ENCODE results near the gene HNRNPA3. TPM values are rescaled to one million over a fixed set of nuclear protein-coding genes. Genes with fewer than 3 reads are reported as not detected.
"Not testable (repeated sequence)": the region's sequence is repeated elsewhere in the genome, so short reads cannot be mapped to it uniquely, and the experiment has no call there.

Gene HNRNPA3
- polyA plus RNA-seq, 1 of the 3 experiments (the other 2 are of a cell fraction), result 102 TPM

DNA sequence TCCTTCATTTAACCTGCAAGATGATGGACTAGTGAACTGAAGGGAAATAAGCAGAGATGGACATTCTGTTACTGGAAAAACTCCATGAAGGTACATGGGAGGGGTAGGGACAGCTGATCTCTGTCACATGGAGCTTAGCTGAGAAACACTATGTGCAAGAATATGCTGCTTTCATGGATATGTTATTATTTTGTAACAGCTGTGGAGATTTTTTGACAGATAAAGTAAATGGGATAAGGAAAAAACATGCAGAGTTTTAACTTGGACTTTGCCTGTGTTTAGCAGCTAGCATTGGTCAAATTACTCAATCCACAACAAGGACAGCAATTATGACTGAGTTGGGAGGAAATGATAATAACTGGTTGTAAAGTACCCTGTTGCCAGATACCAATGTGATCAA, 28.7 kb upstream of the HNRNPA3 start:
- no peak for DNase-seq
- Histone ChIP-seq H3K36me3 (replicated peaks in 1 of 2; ENCODE audit: control insufficient read depth in 1 of 2, insufficient read depth in 2 of 2, low read length in 1 of 2) (no peaks in the 10 kb centered on the region), H3K4me1 (ENCODE audit: control insufficient read depth in 1 of 2, insufficient read depth in 2 of 2, low read depth in 1 of 2, low read length in 1 of 2) (no peaks in the 10 kb centered on the region), H3K9ac (no peak overlapping the region), H2AFZ (ENCODE audit: low read depth) (no peak overlapping the region), H3K27ac (ENCODE audit: low read depth in 2 of 2, low read length in 1 of 2) (no peak overlapping the region), H3K9me3 (no peaks in the 10 kb centered on the region), H3K9me2 (no peaks in the 10 kb centered on the region), H4K20me1 (ENCODE audit: insufficient read depth) (no peaks in the 10 kb centered on the region), H3K79me2 (ENCODE audit: insufficient read depth) (no peaks in the 10 kb centered on the region), H3K4me3 (ENCODE audit: low read depth in 2 of 2, low read length in 1 of 2) (no peak overlapping the region), H3K27me3 (ENCODE audit: insufficient read depth) (no peaks in the 10 kb centered on the region), H3K4me2 (no peak overlapping the region), H3F3A (replicated peaks; ENCODE audit: insufficient read depth) (no peaks in the 10 kb centered on the region)
- POLR2A ChIA-PET, result no interaction called here
- CTCF ChIA-PET, result interaction anchor here (1.0 to 5.0 kb wide), 2 partner anchors 12 to 19 kb away, joined by 4 to 35 read pairs; no protein-coding TSS in a partner anchor
- TF ChIP-seq TEAD4 (IDR thresholded peaks at IDR 0.05; ENCODE audit: borderline replicate concordance, insufficient read depth) (no peak), MEF2A (IDR thresholded peaks at IDR 0.05; ENCODE audit: borderline replicate concordance, low read depth) (no peak), SMC3 (IDR thresholded peaks at IDR 0.05; ENCODE audit: low read depth, low read length) (no peak), POLR2AphosphoS5 (IDR thresholded peaks at IDR 0.05; ENCODE audit: low read depth, low read length) (no peak), GABPA (IDR thresholded peaks at IDR 0.05; ENCODE audit: low read depth) (no peak), TCF12 (IDR thresholded peaks at IDR 0.05) (no peak)
- TF ChIP-seq, protein P1, sequence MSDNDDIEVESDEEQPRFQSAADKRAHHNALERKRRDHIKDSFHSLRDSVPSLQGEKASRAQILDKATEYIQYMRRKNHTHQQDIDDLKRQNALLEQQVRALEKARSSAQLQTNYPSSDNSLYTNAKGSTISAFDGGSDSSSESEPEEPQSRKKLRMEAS (IDR thresholded peaks at IDR 0.05; ENCODE audit: low read depth), result no peak
- TF ChIP-seq, protein P2, sequence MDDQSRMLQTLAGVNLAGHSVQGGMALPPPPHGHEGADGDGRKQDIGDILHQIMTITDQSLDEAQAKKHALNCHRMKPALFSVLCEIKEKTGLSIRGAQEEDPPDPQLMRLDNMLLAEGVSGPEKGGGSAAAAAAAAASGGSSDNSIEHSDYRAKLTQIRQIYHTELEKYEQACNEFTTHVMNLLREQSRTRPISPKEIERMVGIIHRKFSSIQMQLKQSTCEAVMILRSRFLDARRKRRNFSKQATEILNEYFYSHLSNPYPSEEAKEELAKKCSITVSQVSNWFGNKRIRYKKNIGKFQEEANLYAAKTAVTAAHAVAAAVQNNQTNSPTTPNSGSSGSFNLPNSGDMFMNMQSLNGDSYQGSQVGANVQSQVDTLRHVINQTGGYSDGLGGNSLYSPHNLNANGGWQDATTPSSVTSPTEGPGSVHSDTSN (IDR thresholded peaks at IDR 0.05), result no peak

DNA sequence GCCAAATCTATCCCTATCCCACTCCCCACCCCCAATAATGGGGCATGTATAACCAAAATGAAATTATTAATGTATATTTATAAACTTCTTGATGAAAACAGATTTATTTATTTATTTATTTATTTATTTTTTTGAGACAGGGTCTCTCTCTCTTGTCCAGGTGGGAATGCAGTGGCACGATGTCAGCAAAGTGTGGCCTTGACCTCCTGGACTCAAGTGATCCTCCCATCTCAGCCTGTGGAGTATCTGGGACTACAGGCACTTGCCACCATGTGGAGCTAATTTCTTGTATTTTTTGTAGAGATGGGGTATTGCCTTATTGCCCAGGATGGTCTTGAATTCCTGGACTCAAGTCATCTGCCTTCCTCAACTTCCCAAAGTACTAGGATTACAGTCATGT, 28.0 kb upstream of the HNRNPA3 start:
- no peaks in the 10 kb centered on the region for H3F3A ChIP-seq (replicated peaks; ENCODE audit: insufficient read depth)
- no peaks in the 10 kb centered on the region for H3K9me2 ChIP-seq
- no peak overlapping the region for H2AFZ ChIP-seq (ENCODE audit: low read depth)
- no peak overlapping the region for H3K4me3 ChIP-seq (ENCODE audit: low read depth in 2 of 2, low read length in 1 of 2)
- H3K27ac ChIP-seq (ENCODE audit: low read depth in 2 of 2, low read length in 1 of 2), result no peak overlapping the region
- H3K9ac ChIP-seq, result no peak overlapping the region
- DNase-seq, result no peak
- no peaks in the 10 kb centered on the region for H3K27me3 ChIP-seq (ENCODE audit: insufficient read depth)
- 86% methylated on average over 1 of the region's 1 CpG for WGBS (ENCODE audit: low lambda C conversion rate)
- H3K4me2 ChIP-seq, result no peak overlapping the region
- no peaks in the 10 kb centered on the region for H3K9me3 ChIP-seq
- H3K79me2 ChIP-seq (ENCODE audit: insufficient read depth), result no peaks in the 10 kb centered on the region
- no peaks in the 10 kb centered on the region for H3K36me3 ChIP-seq (replicated peaks in 1 of 2; ENCODE audit: control insufficient read depth in 1 of 2, insufficient read depth in 2 of 2, low read length in 1 of 2)
- ChIA-PET CTCF (interaction anchor here (1.0 to 5.0 kb wide), 4 partner anchors 9 to 420 kb away, joined by 3 to 35 read pairs (median 4); no protein-coding TSS in a partner anchor), POLR2A (no interaction called here)
- H4K20me1 ChIP-seq (ENCODE audit: insufficient read depth), result no peaks in the 10 kb centered on the region
- H3K4me1 ChIP-seq (ENCODE audit: control insufficient read depth in 1 of 2, insufficient read depth in 2 of 2, low read depth in 1 of 2, low read length in 1 of 2), result no peaks in the 10 kb centered on the region
- TF ChIP-seq IRF3 (IDR thresholded peaks at IDR 0.05; ENCODE audit: low read depth, low read length) (no peak), FOXJ3 (CRISPR knock-in tag; IDR thresholded peaks at IDR 0.05) (no peak), TAF1 (IDR thresholded peaks at IDR 0.05; ENCODE audit: borderline replicate concordance, low read depth, low read length) (no peak), YY1 (IDR thresholded peaks at IDR 0.05; ENCODE audit: low read depth) (no peak), RAD21 (IDR thresholded peaks at IDR 0.05; ENCODE audit: low read length) (no peak), EP300 (IDR thresholded peaks at IDR 0.05; ENCODE audit: borderline replicate concordance in 1 of 2, low read depth in 1 of 2, low read length in 1 of 2) (no peak), CHD2 (IDR thresholded peaks at IDR 0.05; ENCODE audit: low read length, partially characterized antibody) (no peak), JUND (IDR thresholded peaks at IDR 0.05) (no peak), FOSL2 (IDR thresholded peaks at IDR 0.05; ENCODE audit: borderline replicate concordance, low read depth) (no peak), RXRA (IDR thresholded peaks at IDR 0.05; ENCODE audit: borderline replicate concordance, low read depth) (no peak)
- TF ChIP-seq, protein P1 (IDR thresholded peaks at IDR 0.05; ENCODE audit: low read depth), result no peak
- TF ChIP-seq, protein P2 (IDR thresholded peaks at IDR 0.05), result no peak

DNA sequence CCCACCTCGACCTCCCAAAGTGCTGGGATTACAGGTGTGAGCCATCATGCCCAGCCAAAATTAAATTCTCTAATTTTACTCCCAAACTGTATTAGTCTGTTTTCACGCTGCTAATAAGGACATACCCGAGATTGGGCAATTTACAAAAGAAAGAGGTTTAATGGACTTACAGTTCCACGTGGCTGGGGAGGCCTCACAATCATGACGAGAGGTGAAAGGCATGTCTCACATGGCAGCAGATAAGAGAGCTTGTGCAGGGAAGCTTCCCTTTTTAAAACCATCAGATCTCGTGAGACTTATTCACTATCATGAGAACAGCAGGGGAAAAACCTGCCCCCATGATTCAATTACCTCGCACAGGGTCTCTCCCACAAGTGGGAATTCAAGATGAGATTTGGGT, 26.6 kb upstream of the HNRNPA3 start:
- H3K36me3 ChIP-seq (replicated peaks in 1 of 2; ENCODE audit: control insufficient read depth in 1 of 2, insufficient read depth in 2 of 2, low read length in 1 of 2); H3K4me3 ChIP-seq (ENCODE audit: low read depth in 2 of 2, low read length in 1 of 2); H3F3A ChIP-seq (replicated peaks; ENCODE audit: insufficient read depth); H3K9me3 ChIP-seq; POLR2A ChIA-PET; H3K4me2 ChIP-seq; DNase-seq; H2AFZ ChIP-seq (ENCODE audit: low read depth); H3K79me2 ChIP-seq (ENCODE audit: insufficient read depth); H3K9me2 ChIP-seq; H3K27ac ChIP-seq (ENCODE audit: low read depth in 2 of 2, low read length in 1 of 2); H4K20me1 ChIP-seq (ENCODE audit: insufficient read depth); H3K4me1 ChIP-seq (ENCODE audit: control insufficient read depth in 1 of 2, insufficient read depth in 2 of 2, low read depth in 1 of 2, low read length in 1 of 2); H3K9ac ChIP-seq; H3K27me3 ChIP-seq (ENCODE audit: insufficient read depth): not testable (repeated sequence)
- WGBS (ENCODE audit: low lambda C conversion rate), result 68% methylated on average over 7 of the region's 7 CpGs
- CTCF ChIA-PET, result interaction anchor here (0.8 to 1.8 kb wide), 2 partner anchors 8 to 78 kb away, joined by 3 to 5 read pairs; no protein-coding TSS in a partner anchor
